Activated T-cell treated with anti-CD3 and anti-CD28 coated beads for 24 hours (primary cell): ENCODE data around the gene PRR7.

Experiments used
- DNase-seq: peaks from one replicate; pipeline ENCODE4 v3.0.0-alpha.2; 2020; ENCODE audit warnings: low read depth

The PRR7 gene

DNA sequence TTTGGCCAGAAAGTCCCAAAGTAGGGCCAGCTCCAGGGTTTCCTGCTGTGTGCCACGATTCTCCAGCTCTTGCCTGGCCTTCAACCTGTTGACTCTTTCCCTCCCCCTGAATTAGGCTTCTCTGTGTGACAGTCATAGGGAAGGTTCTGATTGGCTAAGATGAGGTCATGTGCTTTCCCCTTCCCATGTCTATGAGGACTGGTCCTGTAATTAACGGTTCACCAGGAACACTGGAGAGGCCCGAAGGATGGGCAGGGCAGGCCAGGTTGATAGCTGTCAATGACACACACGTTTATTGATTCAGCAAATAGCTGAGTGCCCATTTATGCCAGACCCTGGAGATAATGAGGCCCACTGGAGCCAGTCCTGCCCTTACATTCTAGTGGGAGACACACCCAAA is 9.0 kb upstream of the PRR7 start:
- no peak for DNase-seq

DNA sequence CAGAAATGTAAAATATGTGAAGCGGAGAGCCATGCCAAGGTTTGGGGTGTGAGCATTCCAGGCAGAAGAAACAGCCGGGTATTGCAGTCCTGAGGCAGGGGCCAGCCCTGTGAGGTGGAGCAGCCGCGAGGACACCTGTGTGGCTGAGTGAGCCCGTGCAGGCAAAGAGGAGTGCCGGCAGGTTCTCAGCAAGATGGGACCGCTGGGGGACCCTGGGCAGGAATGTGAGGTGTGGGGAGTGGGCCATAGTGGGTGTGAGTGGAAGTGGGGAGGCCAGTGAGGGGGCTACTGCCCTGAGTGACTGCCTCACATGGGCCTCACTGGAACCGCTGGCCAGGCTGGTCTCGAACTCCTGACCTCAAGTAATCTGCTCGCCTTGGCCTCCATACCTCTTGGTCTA is 8.1 kb upstream of the PRR7 start:
- no peak for DNase-seq

DNA sequence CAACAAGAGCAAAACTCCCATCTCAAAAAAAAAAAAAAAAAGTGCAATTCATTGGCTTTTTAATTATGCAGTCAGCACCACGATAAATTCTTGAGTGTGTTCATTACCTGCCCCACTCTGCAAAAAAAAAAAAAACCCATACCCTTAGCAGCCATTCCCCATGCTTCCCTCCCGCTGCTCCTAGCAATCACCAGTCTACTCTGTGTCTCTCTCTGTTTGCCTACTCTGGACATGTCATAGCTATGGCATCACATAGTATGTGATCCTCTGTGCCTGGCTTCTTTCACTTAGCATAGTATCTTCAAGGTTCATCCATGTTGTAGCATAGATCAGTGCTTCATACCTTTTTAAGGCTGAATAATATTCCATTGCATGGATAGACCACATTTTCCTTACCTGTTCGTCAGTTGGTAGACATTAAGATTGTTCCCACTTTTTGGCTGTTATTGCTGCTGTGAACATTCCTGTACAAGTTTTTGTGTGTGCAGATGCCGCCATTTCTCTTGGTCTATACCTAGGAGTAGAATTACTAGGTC is 7.0 kb upstream of the PRR7 start:
- no peak for DNase-seq

DNA sequence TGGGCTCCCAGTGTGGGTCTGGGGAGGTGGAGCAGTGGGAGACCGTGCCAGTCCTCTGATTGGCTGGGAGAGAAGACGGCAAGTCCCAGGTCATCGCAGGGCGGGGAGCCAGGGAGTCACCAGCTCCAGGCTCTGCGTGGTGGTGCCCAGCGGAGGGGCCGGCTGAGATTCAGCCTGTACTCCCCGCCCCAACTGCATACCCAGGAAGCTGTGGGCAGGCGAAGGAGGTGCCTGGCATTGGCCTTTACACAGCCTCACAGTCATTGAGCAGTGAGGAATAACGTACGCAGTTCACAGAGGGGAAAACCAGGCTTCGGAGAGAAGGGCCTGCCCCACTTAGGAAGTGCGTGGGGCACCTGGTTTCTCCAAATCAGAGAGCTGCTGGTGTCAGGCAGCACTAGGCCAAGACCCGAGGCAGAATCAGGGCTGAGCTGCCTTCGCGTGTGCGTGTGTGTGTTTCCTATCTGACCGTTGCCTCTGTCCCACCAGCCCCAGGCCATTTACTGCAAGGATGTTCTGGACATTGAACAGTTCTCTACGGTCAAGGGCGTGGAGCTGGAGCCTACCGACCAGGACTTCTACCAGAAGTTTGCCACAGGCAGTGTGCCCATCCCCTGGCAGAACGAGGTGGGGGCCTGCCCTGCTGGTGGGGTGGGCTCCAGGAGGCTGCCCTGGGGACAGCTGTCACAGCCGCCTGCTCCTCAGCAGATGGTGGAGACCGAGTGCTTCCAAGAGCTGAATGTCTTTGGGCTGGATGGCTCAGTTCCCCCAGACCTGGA is 6.2 kb upstream of the PRR7 start:
- peak; percentile 39 for DNase-seq

DNA sequence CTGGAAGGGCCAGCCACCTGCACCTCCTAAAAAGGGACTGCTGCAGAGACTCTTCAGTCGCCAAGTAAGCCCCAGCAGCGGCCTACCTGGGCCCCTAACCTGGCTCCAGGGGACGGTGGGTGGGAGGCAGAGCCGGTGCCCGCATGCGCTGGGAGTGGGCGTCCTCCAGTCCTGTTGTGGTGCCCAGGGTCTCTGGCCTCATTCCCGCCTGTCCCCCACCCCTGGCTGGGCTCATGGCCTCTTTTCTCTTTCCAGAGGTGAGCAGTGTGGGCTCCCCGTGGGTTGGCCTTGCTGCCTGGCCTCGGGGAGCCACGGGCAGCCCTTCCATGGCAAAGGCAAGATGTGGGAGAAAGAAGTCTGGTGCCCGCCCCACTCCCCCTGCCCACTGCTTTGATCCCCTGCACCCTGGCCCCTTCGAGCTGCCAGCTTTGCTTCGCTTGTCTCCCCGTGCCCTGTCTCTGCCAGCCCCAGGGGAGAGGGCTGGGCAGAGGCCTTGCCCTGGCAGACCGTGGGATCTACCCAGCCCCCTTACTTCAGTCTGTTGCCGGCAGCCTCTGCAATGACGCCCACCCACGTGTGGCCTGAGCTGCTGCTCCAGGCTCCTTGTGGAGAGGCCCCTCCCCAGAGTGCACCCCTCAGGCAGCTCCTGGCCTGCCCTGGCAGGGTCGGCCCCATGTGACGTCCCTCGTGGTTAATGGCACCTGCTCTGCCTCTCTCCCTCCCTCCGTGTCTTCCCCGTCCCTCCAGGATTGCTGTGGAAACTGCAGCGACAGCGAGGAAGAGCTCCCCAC is 5.4 kb upstream of the PRR7 start:
- no peak for DNase-seq

DNA sequence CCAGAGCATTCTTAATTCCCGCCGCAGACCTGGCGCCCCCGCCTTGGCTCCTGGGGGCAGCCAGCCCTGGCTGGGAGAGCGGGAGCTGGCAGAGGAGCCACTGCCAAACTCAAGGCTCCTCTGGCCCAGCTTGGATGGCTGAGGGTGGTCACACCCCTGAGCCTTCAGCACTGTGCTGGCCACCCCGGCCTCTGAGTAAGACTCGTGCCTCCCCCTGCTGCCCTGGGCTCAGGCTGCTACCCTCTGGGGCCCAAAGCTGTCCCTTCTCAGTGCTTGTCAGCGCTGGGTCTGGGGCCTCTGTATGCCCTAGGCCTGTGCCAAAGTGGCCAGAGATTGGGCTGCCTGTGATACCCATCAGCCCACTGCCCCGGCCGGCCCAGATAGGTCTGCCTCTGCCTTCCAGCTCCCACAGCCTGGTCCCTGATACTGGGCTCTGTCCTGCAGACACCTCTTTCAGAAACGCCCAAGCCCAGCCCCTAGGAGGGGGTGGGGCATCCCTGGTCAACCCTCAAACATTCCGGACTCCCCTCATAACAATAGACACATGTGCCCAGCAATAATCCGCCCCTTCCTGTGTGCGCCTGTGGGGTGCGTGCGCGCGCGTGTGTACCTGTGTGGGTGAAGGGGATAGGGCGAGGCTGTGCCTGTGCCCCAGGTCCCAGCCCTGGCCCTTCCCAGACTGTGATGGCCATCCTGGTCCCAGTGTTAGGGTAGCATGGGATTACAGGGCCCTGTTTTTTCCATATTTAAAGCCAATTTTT is 4.4 kb upstream of the PRR7 start:
- DNase-seq = no peak

DNA sequence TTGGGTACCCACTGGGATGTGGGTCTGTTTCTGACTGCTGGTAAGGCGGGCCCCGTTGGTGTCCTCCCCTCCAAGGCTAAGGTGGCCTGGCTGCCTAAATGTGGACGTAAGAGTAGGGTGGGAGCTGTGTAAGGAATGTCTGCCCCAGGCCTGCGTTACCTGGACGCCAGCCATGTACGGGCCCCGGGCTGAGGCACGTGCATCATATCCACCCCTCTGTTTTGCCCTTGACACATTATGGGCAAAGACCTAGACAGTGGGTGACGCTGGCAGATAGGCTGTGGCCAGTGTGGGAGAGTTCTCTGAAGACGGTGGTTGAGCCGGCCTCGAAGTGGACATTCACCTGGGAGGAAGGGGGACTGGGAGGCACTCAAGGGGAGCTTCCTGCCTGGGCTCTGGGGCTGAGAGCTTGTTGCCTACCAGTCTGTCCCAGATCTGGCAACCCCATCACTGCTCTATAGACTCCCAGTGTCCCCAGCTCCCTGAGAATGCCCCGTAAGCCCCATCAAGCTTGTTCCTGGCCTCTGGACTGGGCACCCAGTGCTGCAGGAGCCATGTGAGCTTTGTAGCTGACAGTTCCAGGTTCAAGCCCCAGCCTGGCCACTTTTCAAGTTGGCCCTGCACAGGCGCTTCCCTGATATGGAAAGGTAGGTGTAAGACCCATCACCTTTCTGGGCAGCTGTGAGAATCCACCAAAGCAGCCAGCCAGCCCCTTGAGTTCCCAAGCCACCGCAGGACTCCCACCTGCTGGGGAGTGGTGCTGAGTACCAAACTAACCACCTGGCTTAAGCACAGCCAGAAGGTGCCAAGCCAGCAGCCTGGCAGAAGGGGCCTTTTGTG is 3.2 kb upstream of the PRR7 start:
- DNase-seq = no peak

DNA sequence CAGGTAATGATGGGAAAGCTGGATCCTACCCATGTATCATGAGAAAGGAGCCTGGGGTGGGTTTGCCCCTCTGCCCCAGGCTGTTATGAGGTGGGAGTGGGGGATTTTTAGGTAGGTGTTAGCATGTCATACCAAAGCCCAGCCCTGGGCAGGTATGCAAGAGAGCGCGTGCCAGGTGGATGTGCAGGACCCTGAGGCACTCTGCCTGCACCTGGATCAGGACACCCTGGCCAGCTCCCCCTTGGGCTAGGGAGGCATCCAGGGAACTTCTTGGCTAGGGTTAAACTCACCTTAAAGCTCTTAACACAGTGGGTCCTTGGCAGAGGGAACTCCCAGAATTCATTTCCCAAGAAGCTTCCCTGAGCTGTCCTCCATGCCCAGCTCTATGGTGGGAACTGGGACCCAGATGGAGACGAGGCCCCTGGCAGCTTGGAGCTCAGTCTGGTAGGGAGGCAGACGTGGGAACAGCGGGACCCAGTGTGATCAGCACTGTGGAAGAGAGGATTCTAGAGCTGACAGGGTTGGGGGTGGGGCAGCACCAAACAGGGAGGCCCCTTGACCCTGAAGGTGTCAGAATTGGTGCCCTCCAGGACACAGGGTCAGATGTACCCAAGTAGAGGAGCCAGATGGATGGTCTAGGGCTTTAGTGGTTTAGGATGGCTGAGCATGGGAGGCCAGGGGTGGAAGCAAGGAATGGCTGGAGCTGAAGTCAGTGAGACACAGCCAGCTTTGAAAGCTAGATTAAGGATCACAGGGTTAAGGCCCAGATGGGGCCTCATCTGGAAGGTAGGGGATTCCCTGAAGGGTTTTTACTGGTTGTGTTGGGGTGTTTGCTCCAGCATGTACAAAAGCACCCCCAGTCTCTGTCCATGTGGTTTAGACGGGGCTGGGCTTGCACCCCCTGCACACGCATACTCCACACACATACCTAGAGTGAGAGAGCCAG is 2.2 kb upstream of the PRR7 start:
- DNase-seq = no peak

DNA sequence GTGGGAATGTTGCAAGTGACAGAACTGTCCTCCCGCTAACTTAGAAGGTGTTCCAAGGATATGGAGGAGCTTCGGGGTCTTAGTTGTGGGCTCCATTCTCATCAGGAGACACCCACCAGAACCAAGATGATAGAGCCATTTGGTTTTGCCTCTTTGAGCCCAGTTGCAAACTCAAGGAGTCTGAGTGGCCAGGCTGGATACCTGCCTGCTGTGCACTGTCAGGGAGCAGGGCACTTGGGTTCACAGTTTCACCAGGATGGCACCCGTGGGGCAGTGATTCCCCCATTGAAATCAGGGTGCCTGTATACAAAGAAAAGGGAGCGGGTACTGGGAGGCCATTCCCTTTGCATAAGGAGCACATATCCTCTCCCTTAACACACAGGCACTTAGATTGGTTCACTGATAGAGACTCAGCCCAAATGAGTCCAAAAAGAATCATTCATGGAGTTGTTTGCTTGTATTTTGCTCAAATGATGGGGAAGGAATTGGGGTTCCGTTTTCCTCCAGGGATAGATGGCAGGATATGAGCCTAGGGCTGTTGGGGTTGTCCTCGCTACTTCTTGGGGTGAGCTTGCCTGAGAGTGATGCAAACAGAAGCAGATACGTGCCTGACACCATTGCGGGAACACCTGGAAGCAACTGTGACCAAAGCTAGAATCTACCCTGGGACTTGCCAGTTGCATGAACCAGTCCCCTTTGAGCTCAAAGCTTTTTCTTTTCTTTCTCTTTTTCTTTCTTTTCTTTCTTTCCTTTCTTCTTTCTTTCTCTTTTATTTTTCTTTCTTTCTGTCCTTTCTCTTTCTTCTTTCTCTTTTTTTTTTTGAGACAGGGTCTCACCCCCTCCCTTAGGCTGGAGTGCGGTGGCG is 1.3 kb upstream of the PRR7 start:
- peak; percentile 20 for DNase-seq

DNA sequence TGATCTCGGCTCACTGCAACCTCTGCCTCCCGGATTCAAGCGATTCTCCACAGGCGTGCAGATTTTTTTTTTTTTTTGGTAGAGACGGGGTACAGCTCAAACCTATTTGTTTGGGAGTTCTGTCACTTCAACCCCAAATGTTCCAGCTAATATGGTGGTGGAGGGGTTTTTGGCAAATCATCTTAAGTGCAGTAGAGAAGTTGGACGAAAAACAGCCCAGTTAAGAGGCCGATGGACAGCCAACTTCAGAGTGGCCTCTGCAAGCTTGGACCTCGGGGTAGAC is 756 bp upstream of the PRR7 start:
- no peak for DNase-seq

DNA sequence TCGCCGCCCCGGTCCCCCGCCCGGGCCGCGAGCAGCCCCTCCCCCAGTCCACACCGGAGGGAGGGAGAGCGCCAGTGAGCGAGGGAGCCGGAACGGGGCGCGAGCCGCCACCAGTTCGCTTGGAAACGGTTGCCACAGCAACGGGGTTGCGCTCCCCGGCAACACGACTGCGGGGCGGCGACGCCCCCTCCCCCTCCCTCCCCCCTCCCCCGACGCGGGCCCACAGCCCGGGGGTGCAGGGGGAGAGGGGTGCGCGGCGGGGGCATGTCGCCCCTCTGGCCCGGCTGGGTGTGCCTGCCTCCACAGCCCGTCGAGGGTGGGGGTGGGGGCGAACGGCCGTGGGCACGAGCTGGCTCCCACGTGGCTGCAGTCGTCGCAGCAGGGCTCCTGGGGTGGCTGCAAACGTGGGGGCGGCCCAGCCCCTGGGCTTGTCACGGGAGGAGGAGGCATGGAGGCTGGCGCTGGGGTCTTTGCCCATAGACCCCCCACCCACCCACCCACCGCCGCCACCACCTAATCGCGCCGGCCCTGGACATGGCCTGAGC is 524 bp downstream of the PRR7 start:
- peak; percentile 56 for DNase-seq

DNA sequence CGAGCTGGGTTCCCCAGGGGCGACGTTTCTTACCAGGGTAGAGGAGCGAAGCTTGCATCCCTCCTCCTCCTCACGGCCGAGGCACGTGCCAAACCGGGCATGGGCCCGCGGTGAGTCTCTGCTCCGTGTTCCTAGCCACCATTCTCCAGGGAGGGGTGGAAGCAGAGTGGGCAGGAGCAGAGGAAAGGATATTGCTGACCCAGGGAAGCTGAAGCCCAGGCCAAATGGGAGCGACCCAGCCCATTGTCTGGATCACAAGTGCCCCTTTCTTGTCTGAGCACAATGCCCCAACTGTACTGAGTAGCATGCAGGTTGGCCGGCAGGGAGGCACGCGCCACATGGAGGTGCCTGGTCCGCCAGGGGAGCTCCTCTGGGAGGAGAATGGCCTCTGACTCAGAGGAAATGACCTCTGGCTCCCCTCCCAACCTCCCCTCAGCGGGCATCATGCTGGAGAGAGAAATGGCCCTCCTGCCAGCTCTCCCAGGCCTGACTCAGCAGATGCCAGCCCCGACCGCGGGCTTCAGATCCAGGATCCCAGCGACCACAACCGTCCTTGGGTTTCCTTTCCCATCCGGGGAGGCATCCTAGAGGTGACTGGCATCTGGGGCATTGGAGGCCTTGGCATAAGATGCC is 1.1 kb downstream of the PRR7 start:
- no peak for DNase-seq

DNA sequence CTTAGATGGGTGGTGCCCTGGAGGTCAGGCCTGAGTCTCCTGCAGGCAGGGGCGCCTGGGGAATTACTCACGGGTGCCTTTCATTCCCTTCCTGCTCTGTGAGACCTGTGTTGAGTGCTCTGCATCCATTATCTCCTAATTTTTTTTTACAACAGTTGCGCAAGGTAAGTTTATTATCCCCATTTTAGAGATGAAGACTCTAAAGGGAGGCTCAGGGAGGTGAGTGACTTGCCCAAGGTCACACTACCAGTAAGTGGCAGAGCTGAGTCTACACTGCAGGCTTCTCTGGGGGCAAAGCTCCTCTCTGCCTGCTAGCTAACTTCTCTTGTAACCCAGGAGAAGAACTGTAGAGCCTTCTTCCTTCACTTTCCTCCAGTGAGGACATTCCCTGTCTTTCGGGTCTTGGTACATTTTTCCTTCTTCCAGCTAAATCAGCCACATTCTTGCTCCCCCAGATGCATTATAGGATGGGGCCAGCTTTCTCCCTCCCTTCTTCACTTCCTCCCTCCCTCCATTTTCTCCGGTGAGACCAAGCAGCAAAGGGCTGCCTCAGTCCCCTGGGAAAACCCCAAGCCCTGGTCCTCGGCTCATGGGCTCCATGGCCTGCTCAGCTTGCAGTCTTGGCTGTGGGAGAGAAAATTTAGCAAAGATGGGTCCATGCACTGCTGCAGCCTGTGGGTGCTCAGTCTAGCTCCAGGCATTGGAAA is 1.8 kb downstream of the PRR7 start:
- no peak for DNase-seq

DNA sequence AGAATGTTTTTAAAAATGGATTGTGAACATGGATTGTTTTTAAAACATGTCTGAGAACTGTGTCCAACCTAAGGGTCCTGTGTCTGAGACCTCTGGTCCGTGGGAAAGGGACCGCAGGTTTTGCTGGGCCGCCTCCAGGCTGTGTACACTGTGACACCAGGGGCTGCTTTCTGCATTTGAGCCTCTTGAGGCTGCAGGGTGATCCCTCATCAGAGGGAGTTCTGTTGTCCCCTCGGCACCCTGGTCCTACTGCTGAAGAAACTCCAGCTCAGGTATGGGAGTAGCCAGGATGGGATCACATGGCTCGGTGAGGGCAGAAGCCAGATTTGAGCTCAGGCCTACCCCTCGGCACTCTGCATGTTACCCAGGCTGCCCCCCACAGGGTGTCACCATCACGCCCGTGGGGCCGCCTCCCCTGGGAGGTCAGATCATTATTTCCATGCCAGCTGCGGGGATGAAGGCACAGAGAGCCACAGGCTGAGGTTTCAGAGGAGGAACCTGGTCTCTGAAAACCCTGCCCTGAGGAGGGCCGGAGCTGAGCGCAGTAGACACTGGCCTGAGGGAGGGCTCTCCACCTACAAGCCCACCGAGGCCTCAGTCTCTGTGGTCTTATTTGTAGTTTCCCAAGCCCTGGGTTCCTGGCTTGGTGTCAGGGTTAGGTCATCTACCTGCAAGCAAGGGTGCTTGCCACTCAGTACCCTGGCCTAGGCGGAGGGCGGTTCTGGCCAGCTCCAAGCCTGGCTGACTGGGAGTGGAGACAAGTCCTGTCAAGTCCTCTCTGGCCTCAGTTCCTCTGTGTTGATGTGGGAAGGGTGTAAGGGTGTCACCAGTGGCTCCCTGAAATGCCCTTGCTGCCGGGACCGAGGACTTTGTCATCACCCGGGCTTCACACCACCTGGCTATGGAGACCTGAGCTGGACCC is 2.8 kb downstream of the PRR7 start:
- DNase-seq = no peak

DNA sequence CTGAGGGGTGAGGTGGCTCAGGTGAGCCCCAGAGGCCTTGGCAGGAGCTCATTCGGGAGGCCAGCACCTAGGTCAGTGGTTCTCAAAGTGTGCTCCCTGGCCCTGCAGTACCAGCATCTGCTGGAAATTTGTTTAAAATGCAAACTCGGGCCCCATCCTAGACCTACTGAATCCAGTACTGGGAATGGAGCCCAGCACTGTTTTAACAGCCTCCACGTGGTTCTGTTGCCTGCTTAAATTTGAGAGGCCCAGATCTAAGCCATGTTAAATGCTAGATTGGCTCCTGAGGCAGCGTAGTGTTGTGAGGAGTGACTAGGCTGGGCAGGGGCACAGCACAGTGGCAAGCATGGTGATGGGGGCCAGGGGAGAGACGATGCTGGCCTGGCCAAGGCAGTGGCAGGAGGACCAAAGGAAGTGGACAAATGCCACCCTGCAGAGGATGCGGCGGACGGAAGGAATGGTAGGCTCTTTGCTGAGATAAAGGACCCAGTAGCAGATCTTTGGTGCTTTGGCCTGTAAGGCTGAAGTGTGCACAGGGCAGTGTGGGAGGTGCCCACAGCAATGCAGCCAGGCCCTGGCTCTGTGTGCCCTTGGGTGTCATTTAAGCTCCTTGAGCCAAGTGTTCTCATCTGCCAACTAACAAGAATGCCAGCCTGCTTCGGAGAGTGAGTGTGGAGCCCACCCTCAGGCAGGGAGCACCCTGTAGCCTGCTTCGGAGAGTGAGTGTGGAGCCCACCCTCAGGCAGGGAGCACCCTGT is 4.2 kb downstream of the PRR7 start:
- no peak for DNase-seq
